Neural cell (in vitro differentiated cells): Measurements from ENCODE around the gene HNRNPAB. TPM values are rescaled to one million over a fixed set of nuclear protein-coding genes. Genes with fewer than 3 reads are reported as not detected.

ENCODE experiments used
- H2AFZ ChIP-seq: fragments of 200-600, 300-800 bp; sonication (generic), shearing (Covaris generic); 2 replicates; pipeline ENCODE4 v1.6.0; 2014; ENCODE audit warnings: low read depth, mild to moderate bottlenecking, antibody characterized with exemption, low read length, moderate library complexity
- H3F3A ChIP-seq: fragments of 200-600 bp; shearing (Covaris generic); 2 replicates; pipeline ENCODE4 v1.6.1; 2016; ENCODE audit warnings: mild to moderate bottlenecking, moderate library complexity, mixed read lengths, antibody characterized with exemption, low read length; ENCODE audit not compliant: insufficient read depth, poor library complexity, severe bottlenecking
- H3K27ac ChIP-seq: fragments of 200-600, 300-800 bp; sonication (generic), shearing (Covaris generic); 2 replicates; pipeline ENCODE4 v1.5.1; 2014; ENCODE audit warnings: mild to moderate bottlenecking, low read length, moderate library complexity
- H3K27me3 ChIP-seq: fragments of 300-800, 200-600 bp; sonication (generic), shearing (Covaris generic); 2 replicates; pipeline ENCODE4 v1.6.0; 2014; ENCODE audit warnings: mild to moderate bottlenecking, low read depth, low read length, moderate library complexity; ENCODE audit not compliant: insufficient read depth
- H3K36me3 ChIP-seq: fragments of 300-800, 200-600 bp; sonication (generic), shearing (Covaris generic); 2 replicates; pipeline ENCODE4 v1.5.1; 2014; ENCODE audit warnings: mild to moderate bottlenecking, antibody characterized with exemption, low read length, moderate library complexity; ENCODE audit not compliant: insufficient read depth
- H3K4me2 ChIP-seq: fragments of 300-800, 200-600 bp; sonication (generic), shearing (Covaris generic); 2 replicates; pipeline ENCODE4 v1.6.0; 2014; ENCODE audit warnings: mild to moderate bottlenecking, low read length
- H3K4me3 ChIP-seq: fragments of 300-800, 200-600 bp; sonication (generic), shearing (Covaris generic); 2 replicates; pipeline ENCODE4 v1.5.1; 2014; ENCODE audit warnings: mild to moderate bottlenecking, low read length, moderate library complexity
- H3K79me2 ChIP-seq: fragments of 200-600 bp; shearing (Covaris generic); replicated peaks from 2 replicates; pipeline ENCODE4 v1.6.0; 2014; ENCODE audit warnings: mild to moderate bottlenecking, low read length, moderate library complexity; ENCODE audit not compliant: insufficient read depth
- H3K9ac ChIP-seq: fragments of 300-800, 200-600 bp; sonication (generic), shearing (Covaris generic); 2 replicates; pipeline ENCODE4 v1.6.1; 2016; ENCODE audit warnings: mild to moderate bottlenecking, low read length, mixed read lengths
- H3K9me2 ChIP-seq: fragments of 200-600 bp; shearing (Covaris generic); 2 replicates; pipeline ENCODE4 v1.6.1; 2016; ENCODE audit warnings: mild to moderate bottlenecking, low read length, mixed read lengths; ENCODE audit not compliant: insufficient read depth
- H3K9me3 ChIP-seq: fragments of 200-600, 300-800 bp; sonication (generic), shearing (Covaris generic); 2 replicates; pipeline ENCODE4 v1.6.1; 2016; ENCODE audit warnings: mild to moderate bottlenecking, mixed run types, low read length, moderate library complexity, mixed read lengths
- H4K20me1 ChIP-seq: fragments of 200-600 bp; shearing (Covaris generic); 2 replicates; pipeline ENCODE4 v1.6.1; 2016; ENCODE audit warnings: mild to moderate bottlenecking, mixed run types; ENCODE audit not compliant: insufficient read depth
- CTCF ChIP-seq: fragments of 450-650 bp; IDR thresholded peaks from 2 replicates; pipeline ENCODE4 v1.5.1; 2014; ENCODE audit warnings: antibody characterized with exemption, mild to moderate bottlenecking, moderate library complexity; ENCODE audit not compliant: poor library complexity, severe bottlenecking
- EP300 ChIP-seq: fragments of 450-650 bp; conservative IDR thresholded peaks from 2 replicates; pipeline ENCODE4 v1.6.1; 2014; ENCODE audit warnings: antibody characterized with exemption, mild to moderate bottlenecking, moderate library complexity; ENCODE audit not compliant: poor library complexity, severe bottlenecking
- EZH2 ChIP-seq: fragments of 200-600, 300-800 bp; shearing (Covaris generic), sonication (generic); IDR thresholded peaks from 2 replicates; pipeline ENCODE4 v1.6.1; 2014; ENCODE audit warnings: antibody characterized with exemption, low read length, borderline replicate concordance, mild to moderate bottlenecking; ENCODE audit not compliant: insufficient read depth, poor library complexity, severe bottlenecking
- MXI1 ChIP-seq: fragments of 450-650 bp; conservative IDR thresholded peaks from 2 replicates; pipeline ENCODE4 v1.6.1; 2014; ENCODE audit warnings: antibody characterized with exemption, mild to moderate bottlenecking; ENCODE audit not compliant: poor library complexity, severe bottlenecking
- POLR2AphosphoS5 ChIP-seq: IDR thresholded peaks from 2 replicates; pipeline ENCODE4 v1.6.1; 2012
- RAD21 ChIP-seq: fragments of 450-650 bp; conservative IDR thresholded peaks from 2 replicates; pipeline ENCODE4 v1.6.1; 2014; ENCODE audit warnings: antibody characterized with exemption, mild to moderate bottlenecking, moderate library complexity
- REST ChIP-seq: IDR thresholded peaks from 2 replicates; pipeline ENCODE4 v1.6.1; 2012; ENCODE audit warnings: borderline replicate concordance
- SMC3 ChIP-seq: fragments of 450-650 bp; conservative IDR thresholded peaks from 2 replicates; pipeline ENCODE4 v1.6.1; 2014; ENCODE audit warnings: antibody characterized with exemption, mild to moderate bottlenecking, moderate library complexity; ENCODE audit not compliant: poor library complexity
- TAF1 ChIP-seq: IDR thresholded peaks from 2 replicates; pipeline ENCODE4 v1.6.1; 2012; ENCODE audit warnings: low read depth
- polyA plus RNA-seq: library from polyadenylated mRNA; depleted of rRNA; stranded (reverse); fragments of >200 nt; gene quantifications from 2 replicates; pipeline ENCODE4 v1.2.3, GENCODE V29; 2014

HNRNPAB gene
- polyA plus RNA-seq, 1 donor from 2014 or later = 129 TPM

GRCh38 chr5:178237431-178238312 is 33.3 kb downstream of the HNRNPAB start:
- H3K27ac ChIP-seq = no peak overlapping the region
- no peaks in the 10 kb centered on the region for H4K20me1 ChIP-seq
- no peaks in the 10 kb centered on the region for H3K79me2 ChIP-seq
- H3K27me3 ChIP-seq = no peaks in the 10 kb centered on the region
- no peaks in the 10 kb centered on the region for H3F3A ChIP-seq
- H3K9me2 ChIP-seq = no peaks in the 10 kb centered on the region
- no peak overlapping the region for H3K9ac ChIP-seq
- H3K4me2 ChIP-seq = no peak overlapping the region
- TF ChIP-seq EP300 (no peak), RAD21 (no peak), TAF1 (no peak), REST (no peak), SMC3 (no peak), POLR2AphosphoS5 (no peak), CTCF (no peak), EZH2 (no peak), MXI1 (no peak)
- no peaks in the 10 kb centered on the region for H3K36me3 ChIP-seq
- H3K4me3 ChIP-seq = no peak overlapping the region
- H3K9me3 ChIP-seq = no peaks in the 10 kb centered on the region
- no peak overlapping the region for H2AFZ ChIP-seq

GRCh38 chr5:178238313-178238635 is 33.9 kb downstream of the HNRNPAB start:
- H3F3A ChIP-seq = no peaks in the 10 kb centered on the region
- H3K36me3 ChIP-seq = no peaks in the 10 kb centered on the region
- H3K9me3 ChIP-seq = no peaks in the 10 kb centered on the region
- no peak overlapping the region for H3K27ac ChIP-seq
- no peak overlapping the region for H3K9ac ChIP-seq
- no peak overlapping the region for H2AFZ ChIP-seq
- no peaks in the 10 kb centered on the region for H3K27me3 ChIP-seq
- no peaks in the 10 kb centered on the region for H3K9me2 ChIP-seq
- H3K79me2 ChIP-seq = no peaks in the 10 kb centered on the region
- H3K4me3 ChIP-seq = no peak overlapping the region
- no peak for TF ChIP-seq EZH2
- TF ChIP-seq RAD21 = no peak
- TF ChIP-seq POLR2AphosphoS5 = no peak
- TF ChIP-seq SMC3 = no peak
- no peaks in the 10 kb centered on the region for H4K20me1 ChIP-seq
- H3K4me2 ChIP-seq = no peak overlapping the region
